Heart right ventricle (tissue), 16 donors: Measurements from ENCODE around the gene RSPH3. TPM values are rescaled to one million over a fixed set of nuclear protein-coding genes. Genes with fewer than 3 reads are reported as not detected.

Source experiments
- ATAC-seq, 8 donors: fragments of 200-7000 bp; cut with Tn5 transposase; one replicate each; pipeline ENCODE4 v1.9.1; 2020; ENCODE audit warnings: mild to moderate bottlenecking in 8 of 8, moderate library complexity in 8 of 8, moderate number of reproducible peaks in 1 of 8
- DNase-seq, 2 donors: peaks; one replicate each; pipeline ENCODE4 v3.0.0-alpha.2; 2020
- H3K27ac ChIP-seq, 10 donors: fragments of 200-600 bp; sonication (generic) in 2 of 10; one replicate each; pipeline versions ENCODE4 v1.5.0 to v1.8.0; 2020 to 2022; ENCODE audit warnings: mild to moderate bottlenecking in 3 of 10
- H3K27me3 ChIP-seq, 7 donors: fragments of 200-600 bp; one replicate each; pipeline ENCODE4 v1.8.0; 2021 to 2022; ENCODE audit warnings: mild to moderate bottlenecking in 2 of 7
- H3K36me3 ChIP-seq, 9 donors: fragments of 200-600 bp; sonication (generic) in 1 of 9; one replicate each; pipeline versions ENCODE4 v1.5.0 to v1.8.0; 2020 to 2022; ENCODE audit warnings: mild to moderate bottlenecking in 2 of 9
- H3K4me1 ChIP-seq, 9 donors: fragments of 200-600 bp; sonication (generic) in 1 of 9; one replicate each; pipeline versions ENCODE4 v1.5.0 to v1.8.0; 2020 to 2022; ENCODE audit warnings: mild to moderate bottlenecking in 4 of 9
- H3K4me3 ChIP-seq, 10 donors: fragments of 200-600 bp; sonication (generic) in 2 of 10; one replicate each; pipeline versions ENCODE4 v1.5.0 to v1.8.0; 2020 to 2022; ENCODE audit warnings: mild to moderate bottlenecking in 7 of 10, moderate library complexity in 2 of 10
- H3K9me3 ChIP-seq, 11 donors: fragments of 200-600 bp in 10 of 11; sonication (generic) in 2 of 11; one replicate each; pipeline versions ENCODE4 v1.5.0 to v1.8.0; 2013 to 2022; ENCODE audit warnings: mild to moderate bottlenecking in 2 of 11, control low read depth in 1 of 11, moderate library complexity in 1 of 11
- CTCF ChIP-seq, 9 donors: fragments of 200-600 bp; sonication (generic) in 2 of 9; IDR thresholded peaks; one replicate each; pipeline versions ENCODE4 v1.5.0 to v1.8.0; 2021 to 2022; ENCODE audit warnings: antibody characterized with exemption in 9 of 9, mild to moderate bottlenecking in 5 of 9, moderate library complexity in 1 of 9
- WGBS, 2 donors: extraction: QIAGEN DNeasy Blood & Tissue Kit; methylation state at CpG; one replicate each; pipeline ENCODE4 v1.1.7; 2013; ENCODE audit warnings: inconsistent platforms in 1 of 2; 5-methylcytosine and 5-hydroxymethylcytosine counted together
- intact Hi-C, 10 donors: fragments of 100-400 bp; cut with DNase I; formaldehyde crosslinking; loops; one replicate each; pipeline versions ENCODE4 v1.11.1 to v1.14.2; 2022
- polyA plus RNA-seq, 2 donors: library from polyadenylated mRNA; stranded (reverse); fragments of 200-250 nt; gene quantifications; one replicate each; pipeline ENCODE4 v1.2.3, GENCODE V29; 2013
- total RNA-seq, 10 donors: library from RNA; stranded (reverse); fragmentation: NEBNext Ultra II Directional in 3 of 10; extraction: Animal tissue kit (Norgen Biotek cat#: 25700) in 3 of 10; gene quantifications; one replicate each; pipeline versions ENCODE4 v1.2.1 to v1.2.4, GENCODE V29; 2021 to 2023
- donor health status: Arrhythmogenic right ventricular cardiomyopathy.
- donor health status: ischemic (EF 13 %, LVEDD 7.1; RV severe dilation, severe dysfunction).
- donor health status: healthy with polysubstance abuse.
- donor health status: DM: no; HTN: yes; CAD: no.
- donor health status: DM: no; HTN: no; CAD: no.
- donor health status: ischemic (EF 25% LVEDD 6.9; RV normal size, moderate dysfunction).
- donor health status: ischemic (EF 25% LVEDD 5.7; RV mildly dilated, moderate dysfunction).
- donor health status: healthy.
- donor health status: DM: yes; HTN: yes; CAD: no.
- donor health status: Ischemic cardiomyopathy.
- donor health status: ischemic (EF 35%, LVEDD 5.7; RV mildly dilated, moderate dysfunction).
- donor health status: nonischemic (EF 11% LVEDD 7.7; RV severe dilation, severe dysfunction).
- donor health status: DM: yes; HTN: yes; CAD: no.
- donor health status: PGD.
- donor health status: ischemic (EF 29% LVEDD 5.4; RV normal size, mild dysfunction).
- donor health status: nonischemic (EF 23%, LVEDD 6.1; RV moderate dilation, normal function).

RSPH3 gene
- total and polyA plus RNA-seq, 12 donors: 2.3 to 11.7 (median 10.1) TPM

- Histone ChIP-seq H3K4me1 (no peaks in the 10 kb centered on the region), H3K4me3 (no peak overlapping the region), H3K36me3 (peaks cover 0 to 4% (median 0%) of the 10 kb centered on the region in 9 donors), H3K9me3 (peaks cover 0 to 22% (median 8%) of the 10 kb centered on the region in 11 donors), H3K27me3 (no peaks in the 10 kb centered on the region), H3K27ac (no peak overlapping the region)
- intact Hi-C loops: no loop called here
- ATAC-seq (no peak), DNase-seq (no peak)
- no peak for TF ChIP-seq CTCF (IDR thresholded peaks at IDR 0.05)
These were observed 36.8 kb downstream of the RSPH3 start for GRCh38 chr6:158963020-158963808.

GRCh38 chr6:158962371-158962770 lies 37.6 kb downstream of the RSPH3 start:
- Histone ChIP-seq H3K4me3 (no peak overlapping the region), H3K36me3 (peaks cover 0 to 4% (median 0%) of the 10 kb centered on the region in 9 donors), H3K27me3 (no peaks in the 10 kb centered on the region), H3K4me1 (no peaks in the 10 kb centered on the region), H3K27ac (no peak overlapping the region), H3K9me3 (peaks cover 0 to 14% (median under 1%) of the 10 kb centered on the region in 11 donors)
- TF ChIP-seq CTCF (IDR thresholded peaks at IDR 0.05): no peak
- DNase-seq: no peak
- 73 to 80% methylated on average over 3 of the region's 3 CpGs for WGBS, 2 donors
- intact Hi-C loops: no loop called here
- ATAC-seq: no peak

- no peak for DNase-seq
- TF ChIP-seq CTCF (IDR thresholded peaks at IDR 0.05): no peak
- Histone ChIP-seq H3K4me3 (no peak overlapping the region), H3K27me3 (no peaks in the 10 kb centered on the region), H3K27ac (no peak overlapping the region), H3K36me3 (peaks cover 0 to 4% (median 0%) of the 10 kb centered on the region in 9 donors), H3K9me3 (no peaks in the 10 kb centered on the region), H3K4me1 (no peaks in the 10 kb centered on the region)
- WGBS, 2 donors: 79 to 83% methylated on average over 2 of the region's 2 CpGs
- ATAC-seq: no peak
- intact Hi-C loops: no loop called here
These were observed 40.0 kb downstream of the RSPH3 start for GRCh38 chr6:158960026-158960425.

GRCh38 chr6:158959552-158959951 lies 40.5 kb downstream of the RSPH3 start:
- DNase-seq (no peak), ATAC-seq (no peak)
- intact Hi-C loops: no loop called here
- WGBS, 2 donors: 72 to 79% methylated on average over 4 of the region's 4 CpGs
- Histone ChIP-seq H3K9me3 (no peaks in the 10 kb centered on the region), H3K36me3 (peaks cover 0 to 4% (median 0%) of the 10 kb centered on the region in 9 donors), H3K27ac (no peak overlapping the region), H3K27me3 (no peaks in the 10 kb centered on the region), H3K4me3 (no peak overlapping the region), H3K4me1 (no peaks in the 10 kb centered on the region)
- no peak for TF ChIP-seq CTCF (IDR thresholded peaks at IDR 0.05)
